Measurements from ENCODE around the gene BRF1.

DNA sequence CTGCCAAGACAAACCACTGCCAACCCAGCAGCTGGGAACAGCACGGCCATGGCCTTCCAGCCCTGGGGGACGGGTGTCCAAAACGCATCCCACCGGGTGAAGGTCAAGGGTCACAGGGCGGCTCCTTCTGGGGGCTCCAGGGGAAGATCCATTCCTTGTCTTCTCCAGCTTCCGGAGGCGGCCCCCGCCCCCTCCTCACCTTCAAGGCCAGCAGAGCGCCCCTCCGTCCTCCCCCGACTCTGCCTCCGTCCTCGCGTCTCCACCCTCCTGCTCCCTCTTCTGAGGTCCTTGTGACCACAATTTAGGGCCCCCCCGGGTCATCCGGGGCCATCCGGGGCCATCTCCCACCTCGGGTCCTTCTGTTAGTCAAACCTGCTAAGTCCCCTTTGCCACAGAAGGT lies 115.8 kb downstream of the BRF1 start:
- TF ChIP-seq TAF1 (IDR thresholded peaks at IDR 0.05; ENCODE audit: low read depth): no peak
- TF ChIP-seq, protein P1, sequence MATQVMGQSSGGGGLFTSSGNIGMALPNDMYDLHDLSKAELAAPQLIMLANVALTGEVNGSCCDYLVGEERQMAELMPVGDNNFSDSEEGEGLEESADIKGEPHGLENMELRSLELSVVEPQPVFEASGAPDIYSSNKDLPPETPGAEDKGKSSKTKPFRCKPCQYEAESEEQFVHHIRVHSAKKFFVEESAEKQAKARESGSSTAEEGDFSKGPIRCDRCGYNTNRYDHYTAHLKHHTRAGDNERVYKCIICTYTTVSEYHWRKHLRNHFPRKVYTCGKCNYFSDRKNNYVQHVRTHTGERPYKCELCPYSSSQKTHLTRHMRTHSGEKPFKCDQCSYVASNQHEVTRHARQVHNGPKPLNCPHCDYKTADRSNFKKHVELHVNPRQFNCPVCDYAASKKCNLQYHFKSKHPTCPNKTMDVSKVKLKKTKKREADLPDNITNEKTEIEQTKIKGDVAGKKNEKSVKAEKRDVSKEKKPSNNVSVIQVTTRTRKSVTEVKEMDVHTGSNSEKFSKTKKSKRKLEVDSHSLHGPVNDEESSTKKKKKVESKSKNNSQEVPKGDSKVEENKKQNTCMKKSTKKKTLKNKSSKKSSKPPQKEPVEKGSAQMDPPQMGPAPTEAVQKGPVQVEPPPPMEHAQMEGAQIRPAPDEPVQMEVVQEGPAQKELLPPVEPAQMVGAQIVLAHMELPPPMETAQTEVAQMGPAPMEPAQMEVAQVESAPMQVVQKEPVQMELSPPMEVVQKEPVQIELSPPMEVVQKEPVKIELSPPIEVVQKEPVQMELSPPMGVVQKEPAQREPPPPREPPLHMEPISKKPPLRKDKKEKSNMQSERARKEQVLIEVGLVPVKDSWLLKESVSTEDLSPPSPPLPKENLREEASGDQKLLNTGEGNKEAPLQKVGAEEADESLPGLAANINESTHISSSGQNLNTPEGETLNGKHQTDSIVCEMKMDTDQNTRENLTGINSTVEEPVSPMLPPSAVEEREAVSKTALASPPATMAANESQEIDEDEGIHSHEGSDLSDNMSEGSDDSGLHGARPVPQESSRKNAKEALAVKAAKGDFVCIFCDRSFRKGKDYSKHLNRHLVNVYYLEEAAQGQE (IDR thresholded peaks at IDR 0.05; ENCODE audit: low read depth): no peak
- TF ChIP-seq FOXM1 (IDR thresholded peaks at IDR 0.05; ENCODE audit: borderline replicate concordance, low read depth): no peak
- TF ChIP-seq EGR1 (IDR thresholded peaks at IDR 0.05): no peak
- TF ChIP-seq CREB1 (IDR thresholded peaks at IDR 0.05; ENCODE audit: low read depth): no peak

Measured in Ishikawa (cell line).